ENCODE data around the gene FRMD3. TPM values are rescaled to one million over a fixed set of nuclear protein-coding genes. Genes with fewer than 3 reads are reported as not detected.

Gene FRMD3
- total RNA-seq, 1 experiment from 2014 or later, result 14.5 TPM

GRCh38 chr9:83466877-83467276 lies 71.3 kb downstream of the FRMD3 start:
- no peak for TF ChIP-seq REST (IDR thresholded peaks at IDR 0.05; ENCODE audit: insufficient read depth in 1 of 2, low read depth in 2 of 2, low read length in 1 of 2)
- Histone ChIP-seq H3K36me3 (ENCODE audit: control insufficient read depth, insufficient read depth, low read length) (no peaks in the 10 kb centered on the region), H3K9me3 (ENCODE audit: control insufficient read depth, insufficient read depth, low read depth, low read length) (no peaks in the 10 kb centered on the region), H3K4me1 (ENCODE audit: control insufficient read depth, insufficient read depth, low read length) (peaks cover 27% of the 10 kb centered on the region), H3K4me3 (ENCODE audit: low read depth in 2 of 2, low read length in 2 of 2) (no peak overlapping the region), H3K27me3 (ENCODE audit: control insufficient read depth, insufficient read depth, low read length) (no peaks in the 10 kb centered on the region), H3K27ac (ENCODE audit: low read length) (no peak overlapping the region)
- intact Hi-C loops (cut with micrococcal nuclease; ENCODE audit: unreplicated experiment), result no loop called here
- BruUV-seq (replicated peaks), result no TSS peak
- POLR2A ChIA-PET, result no interaction called here
- ATAC-seq, result no peak
- DNase-seq (ENCODE audit: low read depth, low spot score), result no peak
- CTCF ChIA-PET, result no interaction called here
- in situ Hi-C loops (cut with HindIII; ENCODE audit: low pct_unique_long_range_greater_than_20kb, low sequenced_read_pairs), result no loop called here

DNA sequence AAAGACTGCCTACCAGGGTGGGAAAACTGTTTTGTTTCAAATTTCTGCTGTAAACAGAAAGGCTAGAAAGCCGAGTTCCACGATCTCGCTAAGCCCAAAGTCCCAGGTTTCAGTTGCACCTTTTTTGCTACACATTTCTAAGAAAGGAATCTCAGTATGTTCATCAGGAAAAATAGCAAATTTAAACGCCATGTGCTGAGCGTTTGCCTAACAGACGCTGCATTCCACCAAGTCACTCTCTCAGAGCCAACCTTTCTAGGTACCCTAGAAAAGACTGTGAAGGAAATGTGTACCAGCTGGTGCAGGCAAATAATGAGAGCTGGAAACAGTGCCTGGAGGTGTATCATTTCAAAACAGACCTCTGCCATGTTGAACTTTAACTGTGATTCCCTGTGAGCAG lies 71.8 kb downstream of the FRMD3 start:
- intact Hi-C loops (cut with micrococcal nuclease; ENCODE audit: unreplicated experiment), result no loop called here
- BruUV-seq (replicated peaks), result no TSS peak
- no peak for ATAC-seq

More for the DNA sequence above, 71.8 kb downstream of the FRMD3 start:
- H3K9me3 ChIP-seq (ENCODE audit: control insufficient read depth, insufficient read depth, low read depth, low read length), result no peaks in the 10 kb centered on the region
- DNase-seq (ENCODE audit: low read depth, low spot score), result no peak
- H3K4me1 ChIP-seq (ENCODE audit: control insufficient read depth, insufficient read depth, low read length), result peaks cover 22% of the 10 kb centered on the region
- POLR2A ChIA-PET, result no interaction called here
- in situ Hi-C loops (cut with HindIII; ENCODE audit: low pct_unique_long_range_greater_than_20kb, low sequenced_read_pairs), result no loop called here
- no peak for TF ChIP-seq REST (IDR thresholded peaks at IDR 0.05; ENCODE audit: insufficient read depth in 1 of 2, low read depth in 2 of 2, low read length in 1 of 2)
- no peak for TF ChIP-seq SIN3A (IDR thresholded peaks at IDR 0.05; ENCODE audit: borderline replicate concordance, insufficient read depth, low read depth, low read length)
- TF ChIP-seq TCF7L2 (IDR thresholded peaks at IDR 0.05; ENCODE audit: low read depth, low read length), result no peak
- TF ChIP-seq, protein P1, sequence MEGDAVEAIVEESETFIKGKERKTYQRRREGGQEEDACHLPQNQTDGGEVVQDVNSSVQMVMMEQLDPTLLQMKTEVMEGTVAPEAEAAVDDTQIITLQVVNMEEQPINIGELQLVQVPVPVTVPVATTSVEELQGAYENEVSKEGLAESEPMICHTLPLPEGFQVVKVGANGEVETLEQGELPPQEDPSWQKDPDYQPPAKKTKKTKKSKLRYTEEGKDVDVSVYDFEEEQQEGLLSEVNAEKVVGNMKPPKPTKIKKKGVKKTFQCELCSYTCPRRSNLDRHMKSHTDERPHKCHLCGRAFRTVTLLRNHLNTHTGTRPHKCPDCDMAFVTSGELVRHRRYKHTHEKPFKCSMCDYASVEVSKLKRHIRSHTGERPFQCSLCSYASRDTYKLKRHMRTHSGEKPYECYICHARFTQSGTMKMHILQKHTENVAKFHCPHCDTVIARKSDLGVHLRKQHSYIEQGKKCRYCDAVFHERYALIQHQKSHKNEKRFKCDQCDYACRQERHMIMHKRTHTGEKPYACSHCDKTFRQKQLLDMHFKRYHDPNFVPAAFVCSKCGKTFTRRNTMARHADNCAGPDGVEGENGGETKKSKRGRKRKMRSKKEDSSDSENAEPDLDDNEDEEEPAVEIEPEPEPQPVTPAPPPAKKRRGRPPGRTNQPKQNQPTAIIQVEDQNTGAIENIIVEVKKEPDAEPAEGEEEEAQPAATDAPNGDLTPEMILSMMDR (IDR thresholded peaks at IDR 0.05), result no peak
- TF ChIP-seq POLR2AphosphoS5 (IDR thresholded peaks at IDR 0.05; ENCODE audit: low read depth, low read length), result no peak
- CTCF ChIA-PET, result no interaction called here
- no peaks in the 10 kb centered on the region for H3K36me3 ChIP-seq (ENCODE audit: control insufficient read depth, insufficient read depth, low read length)
- no peak overlapping the region for H3K4me3 ChIP-seq (ENCODE audit: low read depth in 2 of 2, low read length in 2 of 2)
- H3K27me3 ChIP-seq (ENCODE audit: control insufficient read depth, insufficient read depth, low read length), result no peaks in the 10 kb centered on the region
- no peak overlapping the region for H3K27ac ChIP-seq (ENCODE audit: low read length)

Data from Panc1 (cell line).